DOHH2 (cell line): ENCODE results near the gene TMTC1.

Experiments used
- EZH2phosphoT487 ChIP-seq: fragments of 200-600 bp; sonication (generic); IDR thresholded peaks from 2 replicates; pipeline ENCODE4 v1.6.1; 2017; ENCODE audit warnings: borderline replicate concordance, mild to moderate bottlenecking, antibody characterized with exemption, low read length, moderate library complexity, mixed read lengths
- TF ChIP-seq, protein P1 (sequence below): fragments of 200-600 bp; sonication (generic); IDR thresholded peaks from one replicate; pipeline ENCODE4 v1.5.1; 2014; ENCODE audit warnings: antibody characterized with exemption, mild to moderate bottlenecking, low read depth, low read length; ENCODE audit not compliant: poor library complexity, severe bottlenecking

DNA sequence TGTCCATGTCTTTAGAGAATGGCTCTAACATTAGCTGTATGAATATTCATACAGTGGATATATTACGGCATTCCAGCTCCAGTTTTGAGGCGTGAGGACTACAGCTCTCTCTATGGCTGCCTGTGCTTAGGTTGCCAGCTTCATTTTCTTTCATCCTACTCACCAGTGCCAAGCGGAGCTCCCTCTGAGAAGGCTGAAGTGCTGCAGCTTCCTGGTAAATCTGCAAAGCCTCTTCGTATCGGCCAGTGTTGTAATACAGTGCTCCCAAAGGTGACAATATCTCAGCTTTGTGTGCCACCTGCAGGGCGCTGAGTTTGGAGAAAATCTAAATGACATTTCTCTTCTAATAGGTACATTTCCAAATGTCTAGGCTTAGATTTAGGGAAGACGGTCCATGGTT, 266.5 kb downstream of the TMTC1 start:
- TF ChIP-seq, protein P1, sequence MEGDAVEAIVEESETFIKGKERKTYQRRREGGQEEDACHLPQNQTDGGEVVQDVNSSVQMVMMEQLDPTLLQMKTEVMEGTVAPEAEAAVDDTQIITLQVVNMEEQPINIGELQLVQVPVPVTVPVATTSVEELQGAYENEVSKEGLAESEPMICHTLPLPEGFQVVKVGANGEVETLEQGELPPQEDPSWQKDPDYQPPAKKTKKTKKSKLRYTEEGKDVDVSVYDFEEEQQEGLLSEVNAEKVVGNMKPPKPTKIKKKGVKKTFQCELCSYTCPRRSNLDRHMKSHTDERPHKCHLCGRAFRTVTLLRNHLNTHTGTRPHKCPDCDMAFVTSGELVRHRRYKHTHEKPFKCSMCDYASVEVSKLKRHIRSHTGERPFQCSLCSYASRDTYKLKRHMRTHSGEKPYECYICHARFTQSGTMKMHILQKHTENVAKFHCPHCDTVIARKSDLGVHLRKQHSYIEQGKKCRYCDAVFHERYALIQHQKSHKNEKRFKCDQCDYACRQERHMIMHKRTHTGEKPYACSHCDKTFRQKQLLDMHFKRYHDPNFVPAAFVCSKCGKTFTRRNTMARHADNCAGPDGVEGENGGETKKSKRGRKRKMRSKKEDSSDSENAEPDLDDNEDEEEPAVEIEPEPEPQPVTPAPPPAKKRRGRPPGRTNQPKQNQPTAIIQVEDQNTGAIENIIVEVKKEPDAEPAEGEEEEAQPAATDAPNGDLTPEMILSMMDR = no peak
- no peak for TF ChIP-seq EZH2phosphoT487
